Stimulated activated CD4-positive, alpha-beta T cell treated with anti-CD3 and anti-CD28 coated beads, Interleukin-2, amount 100 ng/mL, for 4 hours (primary cell): ENCODE results near the gene MACROD2.

Source experiments
- DNase-seq: peaks from one replicate; pipeline ENCODE4 v3.0.0-alpha.2; 2020; ENCODE audit warnings: low read depth

MACROD2 gene

GRCh38 chr20:15224199-15224598, 1228.9 kb downstream of the MACROD2 start:
- no peak for DNase-seq

- no peak for DNase-seq
Measured at GRCh38 chr20:15227102-15227501, 1231.8 kb downstream of the MACROD2 start.

- DNase-seq, result no peak
Measured at GRCh38 chr20:15232243-15232642, 1236.9 kb downstream of the MACROD2 start.

- no peak for DNase-seq
Measured at GRCh38 chr20:15235471-15236198, 1240.3 kb downstream of the MACROD2 start.

GRCh38 chr20:15236812-15237211, 1241.5 kb downstream of the MACROD2 start:
- DNase-seq, result no peak

GRCh38 chr20:15239542-15240206, 1244.4 kb downstream of the MACROD2 start:
- DNase-seq, result no peak

GRCh38 chr20:15240801-15241200, 1245.5 kb downstream of the MACROD2 start:
- DNase-seq, result no peak

- DNase-seq, result no peak
Measured at GRCh38 chr20:15241681-15242080, 1246.4 kb downstream of the MACROD2 start.

GRCh38 chr20:15242773-15243172, 1247.5 kb downstream of the MACROD2 start:
- no peak for DNase-seq

- no peak for DNase-seq
Measured at GRCh38 chr20:15245896-15246295, 1250.6 kb downstream of the MACROD2 start.

- DNase-seq, result no peak
Measured at GRCh38 chr20:15248618-15249395, 1253.5 kb downstream of the MACROD2 start.

- DNase-seq, result no peak
Measured at GRCh38 chr20:15251171-15251570, 1255.9 kb downstream of the MACROD2 start.

- no peak for DNase-seq
Measured at GRCh38 chr20:15252304-15252703, 1257.0 kb downstream of the MACROD2 start.

GRCh38 chr20:15253431-15253830, 1258.1 kb downstream of the MACROD2 start:
- DNase-seq, result no peak

- DNase-seq, result no peak
Measured at GRCh38 chr20:15256676-15257568, 1261.6 kb downstream of the MACROD2 start.

GRCh38 chr20:15257569-15257870, 1262.2 kb downstream of the MACROD2 start:
- DNase-seq, result no peak

- DNase-seq, result no peak
Measured at GRCh38 chr20:15265581-15266309, 1270.4 kb downstream of the MACROD2 start.

GRCh38 chr20:15267935-15268334, 1272.6 kb downstream of the MACROD2 start:
- no peak for DNase-seq

- DNase-seq, result no peak
Measured at GRCh38 chr20:15278041-15278440, 1282.7 kb downstream of the MACROD2 start.

- DNase-seq, result no peak
Measured at GRCh38 chr20:15287329-15287728, 1292.0 kb downstream of the MACROD2 start.

GRCh38 chr20:15288106-15288505, 1292.8 kb downstream of the MACROD2 start:
- no peak for DNase-seq
